ENCODE data around the gene WDR72. TPM values are rescaled to one million over a fixed set of nuclear protein-coding genes. Genes with fewer than 3 reads are reported as not detected.

Gene WDR72
- polyA plus RNA-seq, 1 donor from 2014 or later, result 0.05 TPM

- Histone ChIP-seq H3K27ac (ENCODE audit: low read length) (no peak overlapping the region), H3F3A (ENCODE audit: insufficient read depth, low read length, poor library complexity, severe bottlenecking) (no peaks in the 10 kb centered on the region), H3K36me3 (ENCODE audit: insufficient read depth, low read length) (no peaks in the 10 kb centered on the region), H4K20me1 (ENCODE audit: insufficient read depth) (no peaks in the 10 kb centered on the region), H3K27me3 (ENCODE audit: insufficient read depth, low read depth, low read length) (no peaks in the 10 kb centered on the region), H3K9me3 (ENCODE audit: low read length) (no peaks in the 10 kb centered on the region), H3K9ac (ENCODE audit: low read length) (no peak overlapping the region), H3K4me2 (ENCODE audit: low read length) (no peak overlapping the region), H3K9me2 (ENCODE audit: insufficient read depth, low read length) (no peaks in the 10 kb centered on the region), H3K4me3 (ENCODE audit: low read length) (no peak overlapping the region), H3K79me2 (replicated peaks; ENCODE audit: insufficient read depth, low read length) (no peaks in the 10 kb centered on the region), H2AFZ (ENCODE audit: low read depth, low read length) (no peak overlapping the region)
- no peak for TF ChIP-seq SMC3 (conservative IDR thresholded peaks at IDR 0.05; ENCODE audit: poor library complexity)
- TF ChIP-seq CTCF (IDR thresholded peaks at IDR 0.05; ENCODE audit: poor library complexity, severe bottlenecking), result no peak
- TF ChIP-seq TAF1 (IDR thresholded peaks at IDR 0.05; ENCODE audit: low read depth), result no peak
- no peak for TF ChIP-seq RAD21 (conservative IDR thresholded peaks at IDR 0.05)
- no peak for TF ChIP-seq EZH2 (IDR thresholded peaks at IDR 0.05; ENCODE audit: borderline replicate concordance, insufficient read depth, low read length, poor library complexity, severe bottlenecking)
- TF ChIP-seq EP300 (conservative IDR thresholded peaks at IDR 0.05; ENCODE audit: poor library complexity, severe bottlenecking), result no peak
- no peak for TF ChIP-seq MXI1 (conservative IDR thresholded peaks at IDR 0.05; ENCODE audit: poor library complexity, severe bottlenecking)
- no peak for TF ChIP-seq REST (IDR thresholded peaks at IDR 0.05; ENCODE audit: borderline replicate concordance)
- TF ChIP-seq POLR2AphosphoS5 (IDR thresholded peaks at IDR 0.05), result no peak
Observed at GRCh38 chr15:53807501-53807900, 48.0 kb upstream of the WDR72 start.

GRCh38 chr15:53802672-53803071 lies 43.2 kb upstream of the WDR72 start:
- no peak overlapping the region for H2AFZ ChIP-seq (ENCODE audit: low read depth, low read length)
- no peak overlapping the region for H3K4me2 ChIP-seq (ENCODE audit: low read length)
- no peak overlapping the region for H3K27ac ChIP-seq (ENCODE audit: low read length)
- H3K9ac ChIP-seq (ENCODE audit: low read length), result no peak overlapping the region
- no peak overlapping the region for H3K4me3 ChIP-seq (ENCODE audit: low read length)
- no peaks in the 10 kb centered on the region for H3K9me3 ChIP-seq (ENCODE audit: low read length)
- no peaks in the 10 kb centered on the region for H3K27me3 ChIP-seq (ENCODE audit: insufficient read depth, low read depth, low read length)
- no peaks in the 10 kb centered on the region for H4K20me1 ChIP-seq (ENCODE audit: insufficient read depth)
- H3K9me2 ChIP-seq (ENCODE audit: insufficient read depth, low read length), result no peaks in the 10 kb centered on the region
- H3K36me3 ChIP-seq (ENCODE audit: insufficient read depth, low read length), result no peaks in the 10 kb centered on the region
- H3F3A ChIP-seq (ENCODE audit: insufficient read depth, low read length, poor library complexity, severe bottlenecking), result no peaks in the 10 kb centered on the region
- no peak for TF ChIP-seq SMC3 (conservative IDR thresholded peaks at IDR 0.05; ENCODE audit: poor library complexity)
- no peak for TF ChIP-seq POLR2AphosphoS5 (IDR thresholded peaks at IDR 0.05)
- no peak for TF ChIP-seq REST (IDR thresholded peaks at IDR 0.05; ENCODE audit: borderline replicate concordance)
- TF ChIP-seq RAD21 (conservative IDR thresholded peaks at IDR 0.05), result no peak
- TF ChIP-seq EP300 (conservative IDR thresholded peaks at IDR 0.05; ENCODE audit: poor library complexity, severe bottlenecking), result no peak
- TF ChIP-seq MXI1 (conservative IDR thresholded peaks at IDR 0.05; ENCODE audit: poor library complexity, severe bottlenecking), result no peak
- no peak for TF ChIP-seq TAF1 (IDR thresholded peaks at IDR 0.05; ENCODE audit: low read depth)
- no peak for TF ChIP-seq EZH2 (IDR thresholded peaks at IDR 0.05; ENCODE audit: borderline replicate concordance, insufficient read depth, low read length, poor library complexity, severe bottlenecking)
- TF ChIP-seq CTCF (IDR thresholded peaks at IDR 0.05; ENCODE audit: poor library complexity, severe bottlenecking), result no peak
- no peaks in the 10 kb centered on the region for H3K79me2 ChIP-seq (replicated peaks; ENCODE audit: insufficient read depth, low read length)

Measured in neural cell (in vitro differentiated cells).